ENCODE results near the gene CTIF. TPM values are rescaled to one million over a fixed set of nuclear protein-coding genes. Genes with fewer than 3 reads are reported as not detected.

CTIF gene
- total RNA-seq, 6 donors from 2014 or later: 32.1 to 62.4 (median 47.8) TPM

DNA sequence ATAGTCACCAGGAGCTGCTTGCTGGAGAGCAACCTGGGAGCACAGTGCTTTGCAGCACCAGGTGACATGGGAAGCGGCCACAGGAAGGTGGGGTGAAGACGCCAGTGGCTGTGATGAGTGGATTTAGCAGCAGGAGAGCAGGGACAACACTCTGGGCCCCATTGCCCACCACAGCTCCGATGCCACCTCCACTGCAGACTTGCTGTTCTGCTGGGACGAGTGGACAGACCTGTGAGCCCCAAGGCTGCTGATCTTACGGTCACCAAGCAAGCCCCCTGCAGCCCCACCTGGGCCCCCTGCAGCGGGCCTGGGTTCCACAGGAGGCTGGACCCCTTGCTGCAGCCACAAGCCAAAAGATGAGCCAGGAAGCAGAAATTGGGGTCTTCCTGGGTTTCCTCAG is 73.7 kb downstream of the CTIF start:
- Histone ChIP-seq H3K36me3 (no peaks in the 10 kb centered on the region), H3K4me1 (peaks cover 3 to 9% (median 5%) of the 10 kb centered on the region in 4 donors), H3K9me3 (no peaks in the 10 kb centered on the region), H3K27ac (peak overlapping the region in 2 of 4 donors; percentile 53 to 69), H3K4me3 (no peak overlapping the region), H3K27me3 (no peaks in the 10 kb centered on the region)
- ATAC-seq (ENCODE audit: low FRiP score in 2 of 2): no peak
- DNase-seq: no peak
- TF ChIP-seq, protein P1, sequence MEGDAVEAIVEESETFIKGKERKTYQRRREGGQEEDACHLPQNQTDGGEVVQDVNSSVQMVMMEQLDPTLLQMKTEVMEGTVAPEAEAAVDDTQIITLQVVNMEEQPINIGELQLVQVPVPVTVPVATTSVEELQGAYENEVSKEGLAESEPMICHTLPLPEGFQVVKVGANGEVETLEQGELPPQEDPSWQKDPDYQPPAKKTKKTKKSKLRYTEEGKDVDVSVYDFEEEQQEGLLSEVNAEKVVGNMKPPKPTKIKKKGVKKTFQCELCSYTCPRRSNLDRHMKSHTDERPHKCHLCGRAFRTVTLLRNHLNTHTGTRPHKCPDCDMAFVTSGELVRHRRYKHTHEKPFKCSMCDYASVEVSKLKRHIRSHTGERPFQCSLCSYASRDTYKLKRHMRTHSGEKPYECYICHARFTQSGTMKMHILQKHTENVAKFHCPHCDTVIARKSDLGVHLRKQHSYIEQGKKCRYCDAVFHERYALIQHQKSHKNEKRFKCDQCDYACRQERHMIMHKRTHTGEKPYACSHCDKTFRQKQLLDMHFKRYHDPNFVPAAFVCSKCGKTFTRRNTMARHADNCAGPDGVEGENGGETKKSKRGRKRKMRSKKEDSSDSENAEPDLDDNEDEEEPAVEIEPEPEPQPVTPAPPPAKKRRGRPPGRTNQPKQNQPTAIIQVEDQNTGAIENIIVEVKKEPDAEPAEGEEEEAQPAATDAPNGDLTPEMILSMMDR (IDR thresholded peaks at IDR 0.05): no peak
- no peak for TF ChIP-seq POLR2AphosphoS5 (IDR thresholded peaks at IDR 0.05)
- TF ChIP-seq EP300 (IDR thresholded peaks at IDR 0.05): no peak
- no peak for TF ChIP-seq POLR2A (IDR thresholded peaks at IDR 0.05)
- 96 to 100% methylated on average over 1 to 6 of the region's 6 CpGs for whole genome bisulfite sequencing, 2 donors

DNA sequence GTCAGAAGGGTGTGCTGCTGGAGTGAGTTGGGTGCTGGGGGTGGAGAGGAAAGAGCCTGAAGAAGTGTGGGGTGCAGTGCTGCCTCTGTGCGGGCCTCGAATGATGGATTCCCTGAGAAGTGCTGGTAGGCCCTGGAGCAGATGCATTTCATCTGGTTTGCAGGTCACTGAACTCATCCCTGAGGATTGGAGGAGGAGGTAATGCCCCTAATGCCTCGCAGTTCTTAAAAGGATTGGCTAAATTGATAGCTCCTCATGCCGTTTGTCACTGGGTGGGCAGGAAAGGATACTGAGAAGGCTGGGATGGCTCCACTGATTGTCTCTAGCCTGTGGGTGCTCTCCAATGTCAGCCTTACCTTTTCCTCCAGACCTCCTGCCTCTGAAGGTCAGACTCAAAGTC is 74.1 kb downstream of the CTIF start:
- no peak for ATAC-seq (ENCODE audit: low FRiP score in 2 of 2)
- H3K27me3 ChIP-seq: no peaks in the 10 kb centered on the region
- no peak for DNase-seq
- H3K9me3 ChIP-seq: no peaks in the 10 kb centered on the region
- 65 to 100% methylated on average over 2 to 4 of the region's 4 CpGs for WGBS, 2 donors
- H3K27ac ChIP-seq: peak overlapping the region in 3 of 4 donors; percentile 40 to 69 (median 53)
- TF ChIP-seq, protein P1 (IDR thresholded peaks at IDR 0.05): no peak
- H3K4me3 ChIP-seq: no peak overlapping the region
- no peaks in the 10 kb centered on the region for H3K36me3 ChIP-seq
- H3K4me1 ChIP-seq: peaks cover 3 to 9% (median 5%) of the 10 kb centered on the region in 4 donors

DNA sequence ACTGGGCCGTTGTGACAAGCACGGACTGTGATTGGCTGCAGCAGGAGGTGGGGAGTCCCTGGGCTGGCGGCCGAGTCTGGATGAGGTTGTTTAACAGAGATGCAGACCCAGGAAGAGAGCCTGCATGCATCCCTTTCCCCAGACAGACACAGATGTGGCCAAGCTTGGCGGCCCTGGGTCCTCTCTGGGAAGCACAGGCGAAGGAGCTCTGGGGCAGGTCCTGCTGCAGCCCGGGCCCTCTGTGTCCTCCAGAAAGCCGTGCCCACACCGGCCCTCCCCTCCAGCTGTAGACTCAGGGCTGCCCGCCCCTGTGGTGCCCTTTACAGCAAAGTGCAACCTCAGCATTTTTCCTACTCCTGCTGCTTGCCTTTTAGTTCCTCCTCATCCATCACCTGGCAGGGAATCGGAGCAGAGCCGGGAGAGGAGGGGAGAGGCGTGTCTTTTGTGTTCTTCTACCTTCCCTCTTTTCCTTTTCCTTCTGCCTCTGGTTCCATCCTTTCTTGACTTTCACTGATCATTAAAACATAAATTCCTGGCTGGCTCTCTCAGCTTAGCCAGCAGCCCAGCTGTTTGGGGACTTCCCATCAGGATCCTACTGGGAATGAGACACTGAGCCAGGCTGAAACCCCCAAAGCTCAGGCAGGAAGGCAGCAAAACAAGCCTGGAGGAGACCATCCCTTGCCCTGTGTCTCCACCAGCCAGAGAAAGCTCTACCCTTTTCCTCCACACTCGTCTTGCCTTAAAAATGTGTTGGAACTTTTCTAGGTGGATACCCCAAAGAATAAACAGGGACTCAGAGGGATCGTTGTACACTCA is 75.0 kb downstream of the CTIF start:
- no peaks in the 10 kb centered on the region for H3K36me3 ChIP-seq
- peak overlapping the region in 2 of 4 donors; percentile 40 to 69 for H3K27ac ChIP-seq
- no peaks in the 10 kb centered on the region for H3K9me3 ChIP-seq
- DNase-seq (peak in 1 of 2 donors; percentile 44), ATAC-seq (ENCODE audit: low FRiP score in 2 of 2) (no peak)
- H3K4me1 ChIP-seq: peaks cover 3 to 9% (median 5%) of the 10 kb centered on the region in 4 donors
- no peak overlapping the region for H3K4me3 ChIP-seq
- 72 to 85% methylated on average over 13 to 15 of the region's 15 CpGs for WGBS, 2 donors
- H3K27me3 ChIP-seq: no peaks in the 10 kb centered on the region
- TF ChIP-seq POLR2AphosphoS5 (IDR thresholded peaks at IDR 0.05): no peak
- TF ChIP-seq, protein P1 (IDR thresholded peaks at IDR 0.05): no peak
- TF ChIP-seq EP300 (IDR thresholded peaks at IDR 0.05): no peak
- TF ChIP-seq POLR2A (IDR thresholded peaks at IDR 0.05): no peak

DNA sequence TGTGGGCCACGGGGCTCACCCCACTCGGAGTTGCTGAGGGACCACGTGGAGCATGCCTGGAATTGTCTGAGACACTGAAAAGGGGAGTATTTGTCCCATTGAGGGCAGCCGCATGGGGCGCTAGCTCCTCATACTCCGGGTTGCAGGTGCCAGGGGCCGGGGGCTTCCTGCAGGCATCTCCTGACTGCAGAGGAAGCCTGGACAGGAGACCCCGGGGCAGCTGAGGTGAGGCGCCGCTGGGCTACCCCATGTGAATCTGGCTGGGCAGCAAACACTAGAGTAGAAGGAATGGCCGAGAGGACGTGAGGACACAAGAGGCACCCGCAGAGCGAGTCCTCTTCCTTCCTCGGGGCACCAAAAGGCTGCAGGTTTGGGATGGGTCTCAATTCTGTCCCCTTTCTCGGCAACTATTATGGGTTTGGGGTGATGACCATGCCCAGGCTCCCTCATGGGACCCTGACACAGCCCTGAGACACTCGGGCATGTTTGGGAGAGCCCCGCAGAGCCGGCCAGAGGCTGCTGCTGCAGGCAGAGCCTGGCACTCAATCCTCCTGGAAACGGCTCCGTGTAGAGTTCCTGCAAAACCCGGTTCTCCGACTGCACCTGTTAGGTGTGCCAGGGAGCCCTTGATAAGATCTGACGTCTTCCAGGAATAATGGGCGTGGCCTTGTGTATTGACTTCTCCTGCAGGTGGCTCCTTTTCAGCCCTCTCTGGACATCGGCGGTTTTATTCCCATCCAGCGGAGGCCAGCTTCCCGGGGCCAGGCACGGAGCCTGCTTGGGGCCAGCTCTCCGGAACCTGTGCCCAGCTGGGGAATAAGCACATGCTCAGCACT is 77.0 kb downstream of the CTIF start:
- Histone ChIP-seq H3K9me3 (no peaks in the 10 kb centered on the region), H3K27me3 (no peaks in the 10 kb centered on the region), H3K4me1 (peaks cover 3 to 9% (median 5%) of the 10 kb centered on the region in 4 donors), H3K4me3 (no peak overlapping the region), H3K27ac (no peak overlapping the region), H3K36me3 (peaks cover 0 to 16% (median 3%) of the 10 kb centered on the region in 4 donors)
- WGBS, 2 donors: 78 to 82% methylated on average over 16 to 25 of the region's 31 CpGs
- peak in 1 of 2 donors; percentile 51 for DNase-seq
- peak in 1 of 2 donors; percentile 51 for ATAC-seq (ENCODE audit: low FRiP score in 2 of 2)
- no peak for TF ChIP-seq POLR2A (IDR thresholded peaks at IDR 0.05)
- no peak for TF ChIP-seq EP300 (IDR thresholded peaks at IDR 0.05)
- no peak for TF ChIP-seq POLR2AphosphoS5 (IDR thresholded peaks at IDR 0.05)
- TF ChIP-seq, protein P1 (IDR thresholded peaks at IDR 0.05): no peak
